ELF-1 (cell line): ENCODE data around the gene NOS3.
A peak's percentile ranks its signal among the peaks of the same experiment; 100 is the strongest.

Experiments
- DNase-seq: peaks from one replicate; pipeline ENCODE4 v3.0.0-alpha.2; 2016; ENCODE audit warnings: low read depth, low spot score

Gene NOS3

DNA sequence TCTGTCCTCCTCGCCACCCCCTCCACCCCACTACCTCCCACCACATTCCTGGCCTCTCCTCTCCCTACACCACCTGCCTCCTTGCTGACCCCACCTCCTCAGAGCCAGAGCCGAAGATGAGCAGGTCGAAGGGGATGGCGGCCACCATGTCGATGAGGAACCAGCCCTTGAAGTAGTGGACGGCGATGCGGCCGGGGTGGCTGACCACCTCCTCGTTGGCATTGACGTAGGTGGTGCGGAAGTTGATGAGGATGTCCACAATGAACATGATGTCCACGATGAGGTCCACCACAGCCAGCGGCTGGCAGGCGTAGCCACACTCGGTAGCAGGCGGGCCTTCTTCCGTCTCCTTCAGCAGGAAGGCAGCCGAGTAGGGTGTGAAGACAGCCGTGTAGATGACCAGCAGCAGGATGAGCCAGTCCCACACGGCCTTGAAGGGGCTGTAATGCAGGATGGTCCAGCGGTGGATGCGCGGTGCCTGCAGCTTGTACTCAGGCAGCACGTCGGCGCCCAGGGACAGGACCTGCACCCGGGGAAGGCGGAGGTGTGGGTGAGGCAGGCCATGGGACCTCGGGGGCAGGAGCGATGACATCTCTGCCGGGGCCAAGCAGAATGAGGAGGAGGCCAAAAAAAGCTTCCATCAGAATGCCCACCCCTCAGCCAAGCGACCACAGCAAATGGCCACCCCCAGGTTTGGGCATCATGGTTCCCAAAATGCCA is 38.3 kb upstream of the NOS3 start:
- DNase-seq, result no peak

DNA sequence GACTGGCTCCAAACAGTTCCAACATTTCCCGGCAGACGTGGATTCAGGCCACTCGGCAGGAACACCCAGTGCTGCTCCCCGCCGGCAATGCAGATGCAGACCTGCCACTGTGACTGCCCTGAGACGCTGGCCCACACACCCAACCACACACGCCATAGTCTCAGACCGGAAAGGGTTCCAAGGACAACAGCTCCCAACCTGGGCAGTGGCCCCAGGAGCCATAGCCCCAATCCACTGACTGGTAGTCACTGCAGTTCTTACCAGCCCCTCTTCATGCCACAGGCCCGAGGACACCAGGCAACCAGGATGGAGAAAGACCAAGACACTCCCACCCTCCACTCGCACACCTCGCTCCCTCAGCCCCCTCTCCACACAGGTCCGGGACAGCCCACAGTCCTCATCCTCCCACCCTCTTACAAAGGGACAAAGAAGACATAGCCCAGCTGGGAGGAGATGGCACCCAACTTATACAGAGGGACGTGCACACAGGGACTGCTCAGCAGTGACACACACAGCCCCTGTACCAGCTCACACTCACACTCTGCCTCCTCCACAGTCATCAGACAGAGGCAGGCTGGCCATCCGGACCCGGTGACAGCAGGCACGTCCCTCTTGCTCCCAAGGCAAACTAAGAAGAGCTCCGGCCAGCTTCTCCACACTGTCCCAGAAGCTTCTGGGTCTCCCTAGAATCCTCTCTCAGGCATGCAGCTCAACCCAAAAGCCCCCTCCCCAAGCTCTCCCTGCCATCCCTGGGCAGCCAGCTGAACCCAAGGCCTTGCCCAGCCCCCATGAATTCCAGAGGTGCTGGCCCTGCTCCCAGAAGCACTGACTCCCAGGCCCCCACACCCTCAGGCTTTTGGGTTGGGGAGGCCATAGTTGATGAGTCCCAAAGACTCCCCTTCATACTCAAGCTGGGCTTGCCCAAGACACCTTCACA is 37.5 kb upstream of the NOS3 start:
- no peak for DNase-seq

DNA sequence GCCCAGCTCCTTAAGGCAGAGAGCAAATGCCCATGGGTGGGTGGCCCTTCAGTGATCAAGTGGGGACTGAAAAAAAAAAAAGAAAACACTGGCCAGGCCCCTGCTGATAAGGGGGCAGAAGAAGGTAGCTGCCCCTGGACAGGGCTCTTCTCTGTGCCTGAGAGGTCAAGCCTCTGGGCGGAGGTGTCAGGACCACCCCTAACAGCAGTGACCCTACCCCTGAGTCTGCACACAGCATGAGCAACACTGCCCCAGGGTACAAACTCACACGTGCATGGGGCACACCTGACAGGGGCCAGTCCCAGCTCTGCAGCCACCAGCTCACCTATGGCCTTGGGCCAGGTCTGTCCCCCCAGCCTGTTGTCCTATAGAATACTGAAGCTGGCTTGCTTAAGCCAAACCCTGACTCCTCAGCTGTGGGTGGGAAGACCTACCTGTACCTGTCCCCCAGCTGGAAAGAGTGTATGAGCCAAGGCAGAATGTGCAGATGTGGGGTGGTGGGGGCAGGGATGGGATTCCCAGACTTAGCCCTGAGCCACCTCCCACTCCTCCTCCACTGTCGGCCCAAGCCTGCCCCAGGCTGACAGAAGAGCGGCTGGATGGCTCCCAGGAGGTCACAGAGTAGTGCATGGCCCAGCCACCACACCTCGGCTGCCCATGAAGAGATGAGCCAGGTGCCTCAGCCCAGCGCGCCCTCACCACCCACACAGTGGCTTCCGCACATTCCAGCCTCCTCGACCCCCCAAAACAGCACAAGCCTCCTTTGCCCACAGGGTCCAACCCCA is 36.4 kb upstream of the NOS3 start:
- peak; percentile 37 for DNase-seq

DNA sequence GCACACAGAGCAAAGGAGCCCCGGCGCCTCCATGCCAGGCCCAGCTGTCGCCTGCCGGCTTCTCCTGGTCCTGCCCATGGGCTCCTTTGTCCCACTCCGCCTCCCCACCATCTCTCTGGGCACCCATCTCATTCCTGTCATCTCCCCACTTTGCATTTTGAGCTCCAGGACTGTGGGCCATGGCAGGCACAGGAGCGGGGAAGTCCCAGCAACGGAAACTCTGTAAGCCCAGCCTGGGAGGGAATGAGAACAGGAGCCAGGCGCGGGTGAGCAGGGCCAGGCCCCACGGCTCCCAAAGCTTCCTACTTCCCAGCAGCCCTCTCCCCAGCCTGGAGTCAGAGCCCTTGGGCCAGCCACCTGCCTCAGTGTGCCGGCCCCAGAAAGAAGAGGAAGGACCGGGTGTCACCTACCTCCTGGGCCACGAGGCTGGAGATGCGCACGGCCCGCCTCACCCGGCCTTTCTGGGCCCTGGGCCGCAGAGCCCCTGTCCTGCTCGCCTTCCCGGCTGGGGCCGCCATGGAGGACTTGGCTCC is 35.8 kb upstream of the NOS3 start:
- peak; percentile 24 for DNase-seq

DNA sequence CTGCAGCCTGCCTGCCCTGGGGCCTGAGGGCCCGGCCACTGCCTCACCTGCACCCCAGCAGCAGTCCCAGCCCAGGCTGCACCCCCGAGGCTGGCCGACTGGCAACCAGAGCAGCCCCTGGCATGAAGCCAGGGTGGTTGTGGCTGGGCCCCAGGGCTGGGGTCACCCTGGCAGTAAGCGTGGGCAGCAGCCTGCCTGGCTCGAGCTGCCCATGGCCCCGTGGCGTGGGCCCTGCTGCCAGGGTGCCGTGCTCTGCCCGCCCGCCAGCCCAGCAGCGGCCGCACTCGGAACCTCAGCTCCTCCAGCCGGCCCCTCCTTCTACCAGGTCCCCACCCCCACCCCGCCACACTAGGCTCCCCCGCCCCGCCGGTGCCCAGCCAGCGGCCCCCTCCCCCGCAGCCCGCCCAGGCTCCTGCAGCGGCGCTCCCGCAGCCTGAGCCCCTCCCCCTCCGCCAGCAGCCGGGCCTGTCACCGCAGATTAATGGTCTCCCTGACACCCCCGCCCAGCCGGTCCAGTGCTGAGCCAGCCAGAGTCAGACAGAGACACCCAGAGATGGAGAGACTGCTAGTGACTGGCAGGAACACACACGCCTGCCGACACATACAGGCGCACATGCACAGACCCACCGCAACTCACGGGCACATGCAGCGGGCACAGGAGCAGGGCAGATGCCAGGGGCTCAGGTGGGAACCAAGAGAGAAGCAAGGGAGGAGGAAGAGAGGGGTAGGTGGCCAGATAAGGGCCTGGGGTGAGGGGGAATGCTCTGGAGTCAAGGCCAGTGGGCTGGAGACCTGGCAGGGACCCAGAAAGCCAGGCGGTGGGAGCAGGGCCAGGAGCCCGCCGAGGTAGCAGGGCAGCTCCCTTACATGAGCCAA is 35.1 kb upstream of the NOS3 start:
- peak; percentile 64 for DNase-seq

GRCh38 chr7:150956395-150957132 is 34.3 kb upstream of the NOS3 start:
- DNase-seq, result no peak

- no peak for DNase-seq
These were observed 33.4 kb upstream of the NOS3 start for GRCh38 chr7:150957133-150958020.

DNA sequence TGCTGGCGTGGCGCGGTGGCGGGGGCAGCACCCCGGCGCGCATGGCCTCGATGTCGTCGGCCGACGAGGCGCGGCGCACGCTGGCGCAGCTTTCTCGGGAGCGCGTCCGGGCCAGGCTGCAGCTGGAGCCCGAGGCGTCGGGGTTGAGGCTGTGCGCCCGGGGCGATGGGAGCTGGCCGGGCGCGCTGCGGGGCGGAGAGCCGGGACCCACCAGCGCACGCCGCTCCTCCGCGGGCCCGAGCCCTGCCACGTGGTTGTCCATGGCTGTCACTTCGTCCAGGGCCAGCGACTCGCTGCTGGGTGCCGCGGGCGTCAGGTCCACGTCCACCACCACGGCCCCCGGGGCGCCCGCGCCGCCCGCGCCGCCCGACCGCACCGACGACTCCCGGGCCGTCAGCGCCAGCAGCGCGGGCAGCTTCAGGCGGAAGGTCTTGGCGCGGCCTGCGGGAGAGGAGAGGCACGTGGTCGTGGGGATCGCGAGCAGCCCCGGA is 32.7 kb upstream of the NOS3 start:
- no peak for DNase-seq

DNA sequence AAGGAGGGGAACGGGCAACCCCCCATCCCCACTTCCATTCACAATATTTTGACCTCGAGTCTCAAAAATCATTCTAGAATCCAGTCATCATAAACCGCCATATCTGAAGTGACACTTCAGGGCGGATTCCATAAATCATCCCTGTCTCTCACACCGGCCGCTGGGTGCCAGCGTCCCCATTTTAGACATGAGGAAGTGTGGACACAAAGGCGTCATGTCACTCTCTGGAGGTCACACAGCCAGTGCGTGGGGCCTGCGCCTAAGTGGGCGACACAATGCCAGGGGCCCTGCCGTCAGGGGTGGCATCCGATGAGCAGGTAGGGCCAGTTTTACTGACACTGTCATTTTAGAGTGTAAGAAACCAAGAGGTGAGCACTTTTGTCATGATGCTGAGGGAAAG is 32.2 kb upstream of the NOS3 start:
- no peak for DNase-seq

DNA sequence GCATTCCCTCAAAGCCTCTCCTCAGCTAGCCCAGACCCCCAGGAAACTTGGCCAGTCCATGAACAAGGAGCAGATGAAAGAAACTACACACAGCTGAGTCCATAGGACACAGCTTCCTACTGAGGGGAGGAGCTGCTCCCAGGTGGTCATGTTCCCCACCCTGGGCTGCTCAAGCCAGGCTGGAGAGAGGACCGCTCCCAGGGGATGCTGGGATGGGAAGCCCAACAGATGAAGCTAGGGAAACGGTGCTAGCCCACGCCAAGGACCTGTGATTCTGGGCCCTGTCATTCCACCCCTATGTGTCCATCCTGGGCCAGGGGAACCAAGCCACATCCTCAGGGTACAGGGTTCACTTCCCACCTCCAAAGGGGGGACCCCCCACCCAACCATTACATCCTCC is 31.7 kb upstream of the NOS3 start:
- no peak for DNase-seq

DNA sequence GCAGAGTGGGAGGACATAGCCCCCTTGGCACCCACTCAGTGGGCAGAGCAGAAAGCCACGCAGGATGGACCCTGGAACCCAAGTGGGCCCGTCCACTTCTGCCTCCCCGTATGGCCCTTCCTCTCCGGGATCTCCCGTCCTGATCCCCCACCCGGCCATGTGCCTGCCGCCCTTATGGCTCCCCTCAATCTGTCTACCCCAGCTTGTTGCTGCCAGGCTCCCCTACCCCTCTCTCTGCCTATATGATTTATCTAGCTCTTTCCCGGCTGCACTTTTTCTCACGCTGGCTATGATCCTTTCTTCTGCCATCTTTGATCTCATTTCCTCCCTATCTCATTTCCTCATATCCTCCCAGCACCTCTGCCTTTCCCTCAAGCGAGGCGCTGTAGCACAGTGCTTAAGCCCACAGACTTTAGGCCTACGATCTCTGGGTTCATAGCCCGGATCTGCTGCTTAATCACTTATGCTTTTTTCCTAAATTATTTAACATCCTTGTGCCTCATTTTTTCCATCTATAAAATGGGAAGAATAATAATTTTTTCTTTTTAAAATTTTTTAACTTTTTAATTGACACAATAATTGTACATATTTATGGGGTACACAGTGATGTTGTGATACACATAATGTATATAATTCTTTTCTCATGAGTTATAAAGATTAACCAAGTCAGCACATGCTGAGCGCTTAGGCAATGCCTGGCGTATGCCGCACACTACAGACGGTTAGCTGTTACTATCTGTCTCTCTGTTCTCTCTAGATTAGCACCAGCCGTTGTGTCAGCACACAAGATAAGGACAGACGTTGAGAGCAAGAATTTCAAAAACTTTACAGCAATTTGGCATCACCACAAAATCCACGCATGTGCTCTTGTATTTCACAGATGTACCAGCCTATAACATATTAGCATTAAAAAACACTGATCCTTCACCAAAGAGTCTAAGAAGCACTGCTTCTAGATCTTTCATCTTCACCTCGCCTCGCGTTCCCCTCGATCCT is 30.8 kb upstream of the NOS3 start:
- no peak for DNase-seq

GRCh38 chr7:150961510-150962289 is 29.1 kb upstream of the NOS3 start:
- peak; percentile 69 for DNase-seq

DNA sequence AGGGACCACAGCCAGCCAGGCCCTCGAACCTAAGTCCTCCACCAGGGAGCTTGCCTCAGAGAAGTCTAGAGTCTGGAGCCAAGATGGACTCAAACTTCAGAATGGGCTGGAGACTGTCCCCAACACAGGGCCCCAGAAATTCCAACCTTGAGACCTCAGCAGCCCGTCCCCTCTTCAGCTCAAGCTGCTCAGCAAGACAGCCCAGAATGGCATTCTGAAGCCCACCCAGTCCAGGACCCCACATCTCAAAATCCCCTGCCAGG is 28.6 kb upstream of the NOS3 start:
- no peak for DNase-seq

- peak; percentile 76 for DNase-seq
These were observed 28.0 kb upstream of the NOS3 start for GRCh38 chr7:150962553-150963399.

DNA sequence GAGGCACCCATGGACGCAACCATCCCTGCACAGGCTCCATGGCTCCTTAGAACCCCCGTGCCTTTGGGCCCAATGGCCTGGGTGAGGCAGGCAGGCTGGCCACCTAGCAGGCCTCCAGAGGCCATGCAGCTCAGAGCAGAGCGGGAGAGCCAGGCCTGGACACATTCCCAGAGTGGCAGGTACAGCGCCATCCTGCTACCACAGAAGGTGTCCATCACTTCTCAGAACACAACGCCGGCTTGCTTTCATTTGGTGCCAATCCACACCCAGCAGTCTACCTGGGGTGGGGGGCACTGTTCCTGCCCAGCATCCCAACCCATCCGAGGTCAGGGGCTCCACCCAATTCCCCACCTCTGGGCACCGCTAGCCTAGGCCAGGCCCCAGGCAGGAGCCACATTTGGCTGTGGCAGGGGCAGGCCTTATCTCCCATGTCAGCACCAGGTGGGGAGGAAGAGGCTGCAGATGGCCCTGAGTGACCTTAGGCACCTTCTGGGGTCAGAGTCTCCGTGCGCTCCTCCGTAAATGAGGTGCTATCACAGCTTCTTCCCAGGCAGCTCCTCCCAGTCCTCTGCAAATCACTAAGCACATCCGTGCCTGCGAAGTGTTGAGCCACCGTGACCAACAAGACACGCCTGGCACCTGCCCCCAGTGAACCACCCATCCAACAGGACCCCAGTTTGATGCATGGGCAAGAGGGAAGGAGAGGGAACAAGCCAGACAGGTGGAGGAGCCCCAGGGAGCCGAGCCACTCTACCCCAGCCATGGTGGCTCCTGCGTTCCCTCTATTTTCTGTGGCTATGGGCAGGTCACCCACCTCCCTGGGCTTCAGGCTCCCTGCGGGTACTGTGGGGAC is 26.9 kb upstream of the NOS3 start:
- DNase-seq, result no peak
